Fibroblast of the aortic adventitia (primary cell): ENCODE results near the gene MBOAT1. TPM values are rescaled to one million over a fixed set of nuclear protein-coding genes. Genes with fewer than 3 reads are reported as not detected.

ENCODE experiments used
- DNase-seq: peaks from one replicate; pipeline ENCODE4 v3.0.0-alpha.2; 2010; ENCODE audit warnings: low read depth
- H3K4me3 ChIP-seq: 2 replicates; pipeline ENCODE4 v1.5.1; 2011; ENCODE audit warnings: low read depth, mild to moderate bottlenecking, control low read depth, low read length, moderate library complexity
- CTCF ChIP-seq: IDR thresholded peaks from 2 replicates; pipeline ENCODE4 v1.5.1; 2011; ENCODE audit warnings: mild to moderate bottlenecking, low read length, control low read depth, inconsistent platforms; ENCODE audit not compliant: insufficient read depth
- total RNA-seq: library from RNA; depleted of rRNA; stranded (reverse); fragments of >200 nt; gene quantifications from 2 replicates; pipeline ENCODE4 v1.2.3, GENCODE V29; 2012; ENCODE audit warnings: low replicate concordance

MBOAT1 gene
- total RNA-seq, 1 donor: 5.0 TPM

- H3K4me3 ChIP-seq: no peak overlapping the region
- DNase-seq: no peak
- TF ChIP-seq CTCF: no peak
Observed at GRCh38 chr6:20071998-20072397, 140.3 kb downstream of the MBOAT1 start.

- no peak for DNase-seq
- no peak for TF ChIP-seq CTCF
- H3K4me3 ChIP-seq: no peak overlapping the region
Observed at GRCh38 chr6:20070047-20070446, 142.2 kb downstream of the MBOAT1 start.

- no peak for TF ChIP-seq CTCF
- H3K4me3 ChIP-seq: no peak overlapping the region
- no peak for DNase-seq
Observed at GRCh38 chr6:20069021-20069522, 143.2 kb downstream of the MBOAT1 start.

GRCh38 chr6:20068421-20068988, 143.8 kb downstream of the MBOAT1 start:
- TF ChIP-seq CTCF: no peak
- DNase-seq: no peak

GRCh38 chr6:20061952-20062351, 150.3 kb downstream of the MBOAT1 start:
- H3K4me3 ChIP-seq: no peak overlapping the region
- DNase-seq: no peak
- TF ChIP-seq CTCF: no peak

More at GRCh38 chr6:20068421-20068988, 143.8 kb downstream of the MBOAT1 start:
- no peak overlapping the region for H3K4me3 ChIP-seq

- H3K4me3 ChIP-seq: no peak overlapping the region
- DNase-seq: no peak
- TF ChIP-seq CTCF: no peak
Observed at GRCh38 chr6:20060252-20060651, 152.0 kb downstream of the MBOAT1 start.

- H3K4me3 ChIP-seq: no peak overlapping the region
- DNase-seq: no peak
- TF ChIP-seq CTCF: no peak
Observed at GRCh38 chr6:20058912-20059311, 153.4 kb downstream of the MBOAT1 start.
